GM21723 (cell line): ENCODE results near the gene RNASE1.

ENCODE experiments used
- ATAC-seq: cut with Tn5 transposase; IDR thresholded peaks from one replicate; pipeline ENCODE4 v1.9.1; 2021; ENCODE audit warnings: mild to moderate bottlenecking, moderate library complexity; ENCODE audit not compliant: unreplicated experiment

Gene RNASE1

DNA sequence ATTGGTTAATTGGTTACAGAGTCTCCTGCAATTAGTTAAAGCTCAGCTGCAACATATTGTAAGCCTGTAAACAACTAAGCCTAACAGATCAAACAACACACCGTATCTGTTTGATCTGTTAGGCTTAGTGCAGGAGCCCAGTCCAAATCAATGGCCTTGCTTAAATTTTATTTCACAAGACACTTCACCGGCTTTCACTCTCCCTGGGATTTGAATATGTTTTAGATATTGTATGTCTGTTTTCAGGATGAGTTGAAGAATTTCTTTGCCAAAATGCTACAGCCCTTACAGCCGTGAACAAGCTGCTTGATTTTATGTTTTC is 5.5 kb upstream of the RNASE1 start:
- ATAC-seq, result no peak

DNA sequence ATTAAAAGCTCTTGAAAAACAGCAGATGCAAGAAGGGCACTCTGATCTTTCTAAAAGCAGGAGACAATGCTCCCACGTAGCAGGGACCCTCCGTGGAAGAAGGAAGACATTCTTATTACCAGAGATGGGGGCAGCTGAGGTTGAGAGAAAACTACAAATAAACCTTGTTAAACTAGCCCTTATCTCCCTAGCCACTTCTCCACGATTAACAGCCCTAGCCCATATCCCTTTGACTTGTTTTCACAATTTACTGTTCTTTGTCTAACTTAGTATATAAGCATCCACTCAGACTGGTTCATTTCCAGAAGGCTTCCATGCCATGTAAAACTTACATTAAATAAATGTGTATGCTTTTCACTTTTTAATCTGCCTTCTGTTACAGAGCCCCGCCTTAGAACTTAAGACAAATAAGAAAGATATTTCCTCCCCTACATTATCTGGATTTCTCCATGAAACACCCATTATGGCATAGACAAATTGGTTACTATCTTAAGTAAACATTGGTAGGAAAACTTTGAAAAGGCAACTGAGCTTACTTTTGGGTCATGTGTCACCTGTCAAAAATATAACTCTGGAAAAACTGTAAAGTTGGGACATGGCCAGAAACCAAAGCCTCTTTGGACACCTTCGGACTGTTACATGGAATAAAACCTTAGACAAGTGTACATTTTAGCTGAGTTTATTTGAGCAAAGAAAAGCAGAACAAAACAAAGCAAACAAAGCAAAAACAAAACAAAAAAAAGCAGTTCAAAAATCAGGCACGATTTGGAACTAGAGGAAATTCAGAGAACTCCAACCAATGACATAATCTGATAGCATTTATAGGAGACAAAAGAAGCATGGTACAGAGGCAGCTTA is 4.9 kb upstream of the RNASE1 start:
- ATAC-seq, result no peak

DNA sequence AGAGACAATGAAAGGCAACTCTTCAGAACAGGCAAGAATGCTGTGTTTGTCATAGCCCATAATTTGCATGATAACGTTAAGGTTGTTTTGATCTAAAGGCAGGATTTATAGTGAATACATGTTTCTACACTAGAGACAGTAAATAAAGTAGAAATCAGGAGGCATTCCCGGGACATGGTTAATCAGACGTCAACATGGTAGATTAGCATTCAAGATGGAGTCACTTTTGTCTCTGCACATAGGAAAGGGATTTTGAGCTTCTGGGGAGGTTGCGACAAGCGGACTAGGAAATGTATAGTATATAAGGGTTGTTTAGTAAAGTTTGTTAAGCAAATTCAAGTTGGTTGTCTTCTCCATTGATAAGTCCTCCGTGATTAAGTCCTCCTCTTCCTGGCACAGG is 2.8 kb upstream of the RNASE1 start:
- no peak for ATAC-seq

DNA sequence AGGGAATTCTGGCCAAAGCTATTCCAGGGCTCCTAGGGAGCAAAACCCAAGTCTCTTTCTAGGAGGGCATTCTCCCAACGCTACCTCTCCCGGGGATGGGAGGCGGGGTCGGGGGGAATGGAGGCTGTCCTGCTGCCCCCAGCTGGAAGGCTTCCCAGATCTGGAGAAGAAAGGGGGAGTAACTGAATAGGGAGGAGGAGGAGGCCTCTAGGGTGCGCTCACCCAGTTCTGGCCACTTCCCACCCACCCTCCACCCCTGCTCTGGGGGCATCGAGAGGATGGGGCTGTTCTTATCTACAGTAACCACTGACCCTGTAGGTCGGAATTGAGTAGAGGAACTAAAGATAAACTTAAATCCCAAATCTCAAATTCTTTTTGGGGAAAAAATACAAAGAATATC is 579 bp upstream of the RNASE1 start:
- ATAC-seq, result no peak

GRCh38 chr14:20801726-20802125 is 918 bp downstream of the RNASE1 start:
- no peak for ATAC-seq

GRCh38 chr14:20799892-20800544 is 2.6 kb downstream of the RNASE1 start:
- ATAC-seq, result no peak

DNA sequence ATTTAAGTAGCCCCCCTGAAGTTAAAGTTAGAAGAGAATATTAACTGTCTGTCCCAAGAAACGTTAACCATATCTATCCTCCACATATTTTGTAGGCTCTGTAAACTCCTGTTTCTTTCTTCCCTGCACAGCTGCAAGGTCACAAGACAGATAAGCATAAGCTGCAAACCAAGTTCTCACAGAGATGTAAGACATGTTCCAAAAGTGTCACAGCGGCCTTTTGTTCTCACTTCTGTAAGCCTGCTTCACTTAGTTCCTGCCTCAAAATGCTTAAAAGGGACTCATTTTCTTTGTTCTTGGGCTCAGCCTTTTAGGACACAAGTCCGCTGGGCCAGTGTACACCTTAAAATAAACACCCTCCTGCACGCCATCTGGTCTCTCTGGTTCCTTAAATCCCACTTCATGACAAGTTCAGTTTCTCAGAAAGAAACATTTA is 3.2 kb downstream of the RNASE1 start:
- no peak for ATAC-seq

GRCh38 chr14:20798932-20799331 is 3.7 kb downstream of the RNASE1 start:
- no peak for ATAC-seq

DNA sequence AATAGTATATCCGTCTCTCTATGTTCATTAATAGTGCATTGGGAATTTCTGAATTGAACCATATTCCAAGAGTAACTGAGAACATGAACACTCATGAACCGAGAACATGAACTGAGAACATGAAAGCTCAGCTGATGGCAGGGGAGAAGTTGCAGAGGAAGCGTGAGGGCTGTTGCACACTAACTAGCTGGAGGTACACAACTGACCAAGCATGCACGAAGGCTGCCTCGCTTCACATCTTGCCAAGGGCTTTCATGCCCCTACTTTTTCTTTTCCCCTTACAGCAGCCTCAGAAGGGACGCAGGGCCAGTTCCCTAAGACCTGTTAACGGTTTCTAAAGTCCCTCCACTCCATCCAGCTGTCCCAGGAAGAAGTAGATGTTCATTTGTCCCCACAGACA is 4.3 kb downstream of the RNASE1 start:
- no peak for ATAC-seq

- ATAC-seq, result no peak
These were observed 5.5 kb downstream of the RNASE1 start for GRCh38 chr14:20797164-20797563.

GRCh38 chr14:20794644-20795369 is 7.8 kb downstream of the RNASE1 start:
- ATAC-seq, result no peak

DNA sequence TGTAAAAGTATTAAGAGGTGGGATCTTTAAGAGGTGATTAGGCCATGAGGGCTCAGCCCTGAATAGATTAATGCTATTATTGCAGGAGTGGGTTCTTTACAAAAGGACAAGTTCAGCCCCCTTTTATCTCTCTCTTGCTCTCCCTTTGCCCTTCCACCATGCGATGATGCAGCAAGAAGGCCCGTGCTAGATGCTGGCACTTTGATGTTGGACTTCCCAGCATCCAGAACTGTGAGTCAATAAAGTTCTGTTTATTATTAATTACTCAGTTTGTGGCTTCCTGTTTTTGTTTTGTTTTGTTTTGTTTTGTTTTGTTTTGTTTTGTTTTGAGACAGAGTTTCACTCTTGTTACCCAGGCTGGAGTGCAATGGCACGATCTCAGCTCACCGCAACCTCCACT is 10.1 kb downstream of the RNASE1 start:
- ATAC-seq, result no peak

DNA sequence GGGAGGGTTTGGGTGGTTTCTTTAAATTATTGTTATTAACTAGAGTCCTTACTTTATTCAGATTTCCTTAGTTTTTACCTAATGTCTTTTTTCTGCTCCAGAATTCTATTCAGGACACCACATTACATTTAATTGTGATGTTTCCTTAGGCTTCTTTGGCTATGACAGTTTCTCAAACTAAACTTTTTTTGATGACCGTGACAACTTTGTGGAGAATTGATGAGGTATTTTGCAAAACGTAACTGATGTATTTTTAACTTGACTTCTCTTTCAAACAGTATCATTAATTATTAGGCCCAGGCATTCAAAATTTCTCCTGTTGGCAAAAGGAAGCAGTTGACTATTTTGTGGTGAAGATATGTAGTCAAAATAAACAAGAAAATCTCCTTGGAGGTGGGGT is 11.0 kb downstream of the RNASE1 start:
- no peak for ATAC-seq

DNA sequence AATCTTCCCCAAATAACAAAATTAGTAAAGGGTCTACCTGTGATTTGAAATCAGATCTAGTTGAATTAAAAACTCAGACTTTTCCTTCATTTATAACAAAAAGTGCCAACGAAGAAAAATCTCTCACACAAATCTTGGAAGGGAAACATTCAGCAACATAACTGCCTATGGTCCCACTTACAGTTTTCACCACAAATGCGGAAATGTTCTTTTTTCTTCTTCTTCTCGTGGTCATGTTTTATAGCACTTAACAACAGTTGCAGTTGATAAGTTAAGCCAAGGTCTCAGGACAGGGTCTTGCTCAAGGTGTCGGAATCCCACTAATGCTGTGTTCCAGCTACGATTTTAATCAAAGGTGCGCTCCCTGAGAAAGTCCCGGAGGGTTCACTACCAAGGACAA is 11.5 kb downstream of the RNASE1 start:
- ATAC-seq, result no peak

- ATAC-seq, result no peak
These were observed 12.1 kb downstream of the RNASE1 start for GRCh38 chr14:20790464-20791116.

DNA sequence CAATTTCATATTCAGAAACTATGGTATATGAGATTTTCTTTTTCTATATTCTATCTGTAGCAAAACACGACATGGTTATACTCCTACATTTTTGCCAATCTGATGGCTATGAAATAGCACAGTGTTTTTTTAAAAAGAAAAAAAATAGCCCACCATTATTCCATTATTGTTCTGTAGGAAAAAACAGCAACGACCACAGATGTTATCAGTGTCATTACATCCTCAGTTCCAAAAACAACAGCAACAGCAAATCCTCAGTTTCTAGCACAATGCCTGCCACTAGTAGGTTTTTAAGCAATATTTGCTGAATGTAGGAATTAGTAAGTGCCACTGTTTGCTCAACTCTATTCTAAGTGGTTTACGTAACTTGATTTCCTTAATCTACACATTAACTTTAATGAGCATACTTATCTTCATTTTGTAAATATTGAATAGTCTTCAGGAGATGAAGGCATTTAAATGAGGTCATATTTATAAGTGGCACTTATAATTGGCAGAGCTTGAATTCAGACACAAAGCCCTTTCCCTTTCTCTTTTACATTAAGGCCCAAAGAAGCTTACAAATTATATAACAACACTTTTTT is 13.3 kb downstream of the RNASE1 start:
- no peak for ATAC-seq

- ATAC-seq, result no peak
These were observed 15.6 kb downstream of the RNASE1 start for GRCh38 chr14:20787025-20787424.

DNA sequence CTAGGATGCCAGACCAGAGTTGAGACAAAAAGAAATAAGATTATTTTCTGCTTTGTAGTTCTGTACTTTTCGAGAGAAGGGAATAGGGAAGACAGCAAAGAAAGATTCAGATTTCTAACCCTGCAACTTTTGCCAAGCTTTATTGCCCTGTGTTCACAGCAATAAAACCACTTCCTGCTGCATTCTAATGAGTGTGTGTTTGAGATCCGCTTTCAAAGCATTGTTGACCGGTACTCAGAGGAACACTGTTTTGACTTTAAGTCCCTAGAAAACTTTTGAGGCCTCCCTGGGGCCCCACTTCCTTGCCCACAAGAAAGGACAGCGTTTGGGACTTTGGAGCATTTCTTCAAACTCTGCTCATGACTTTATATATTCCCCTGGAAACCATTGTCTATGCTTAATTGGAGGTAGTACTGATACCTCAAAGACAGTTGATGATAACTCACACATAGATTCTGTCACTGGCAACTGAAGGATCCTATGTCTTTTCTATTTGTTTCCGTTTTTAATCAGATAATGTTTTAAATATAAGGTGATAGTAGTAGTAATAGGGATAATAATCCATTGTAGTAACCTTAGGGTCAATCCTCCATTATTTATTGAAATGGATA is 20.3 kb downstream of the RNASE1 start:
- ATAC-seq, result peak; percentile 53

DNA sequence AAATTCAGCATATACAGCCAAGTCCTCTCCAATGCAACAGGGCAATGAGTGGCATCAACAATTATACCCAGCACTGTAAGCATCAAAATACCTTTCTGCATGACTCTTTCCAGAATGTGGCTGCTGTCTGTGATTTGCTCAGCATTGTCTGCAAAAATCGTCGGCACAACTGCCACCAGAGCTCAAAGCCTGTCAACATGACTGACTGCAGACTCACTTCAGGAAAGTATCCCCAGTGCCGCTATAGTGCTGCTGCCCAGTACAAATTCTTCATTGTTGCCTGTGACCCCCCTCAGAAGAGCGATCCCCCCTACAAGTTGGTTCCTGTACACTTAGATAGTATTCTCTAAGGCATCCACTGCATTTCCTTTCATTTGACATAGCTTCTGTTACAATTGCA is 20.8 kb downstream of the RNASE1 start:
- ATAC-seq, result no peak

DNA sequence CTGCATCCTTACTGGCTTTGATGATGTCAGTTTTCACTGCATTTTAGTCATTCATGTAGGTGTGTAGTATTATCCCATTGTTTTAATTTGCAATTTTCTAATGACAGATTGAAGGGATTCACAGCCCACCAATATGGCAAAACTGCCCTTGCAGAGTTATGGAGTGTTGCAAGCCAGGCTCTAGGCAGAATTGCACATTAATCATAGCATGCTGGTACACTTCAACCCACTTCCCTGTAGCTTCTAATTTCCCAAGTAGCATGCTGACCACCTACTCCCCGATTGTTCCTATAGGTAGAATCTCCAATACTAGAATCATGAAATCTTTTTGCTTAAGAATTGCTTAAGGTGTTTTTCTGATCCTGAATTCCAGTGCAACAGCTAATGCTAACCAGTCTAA is 26.7 kb downstream of the RNASE1 start:
- ATAC-seq, result no peak

DNA sequence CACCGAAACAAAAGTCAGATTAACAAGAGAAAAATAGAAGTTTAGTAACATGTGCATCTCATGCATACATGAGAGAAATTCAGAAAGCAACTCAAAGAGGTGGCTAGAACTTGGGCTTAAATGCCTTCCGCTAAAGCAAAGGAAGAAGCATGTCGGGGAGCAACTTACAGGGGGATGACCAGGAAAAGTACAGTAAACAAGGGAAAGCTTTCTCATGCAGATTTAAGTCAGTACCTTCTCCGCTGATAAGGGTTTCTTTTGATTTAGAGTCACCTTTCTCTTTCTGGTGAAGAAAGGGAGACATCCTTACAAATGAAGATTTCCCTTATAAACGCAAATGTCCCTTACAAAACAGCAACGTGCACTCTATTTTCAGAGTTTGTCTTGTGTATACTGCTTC is 27.6 kb downstream of the RNASE1 start:
- ATAC-seq, result no peak
